ENCODE measurements around the gene IRF2.

The IRF2 gene

GRCh38 chr4:184398741-184399511, 75.4 kb downstream of the IRF2 start:
- no peak for TF ChIP-seq CTCF (IDR thresholded peaks at IDR 0.05; ENCODE audit: borderline replicate concordance, insufficient read depth, low read depth, low read length)
- H3K4me3 ChIP-seq (ENCODE audit: low read depth, low read length): no peak overlapping the region

- H3K4me3 ChIP-seq (ENCODE audit: low read depth, low read length): no peak overlapping the region
These were observed 76.7 kb downstream of the IRF2 start for GRCh38 chr4:184397516-184398163.

GRCh38 chr4:184396570-184397515, 77.5 kb downstream of the IRF2 start:
- no peak for TF ChIP-seq CTCF (IDR thresholded peaks at IDR 0.05; ENCODE audit: borderline replicate concordance, insufficient read depth, low read depth, low read length)
- no peak overlapping the region for H3K4me3 ChIP-seq (ENCODE audit: low read depth, low read length)

More at GRCh38 chr4:184397516-184398163, 76.7 kb downstream of the IRF2 start:
- no peak for TF ChIP-seq CTCF (IDR thresholded peaks at IDR 0.05; ENCODE audit: borderline replicate concordance, insufficient read depth, low read depth, low read length)

- TF ChIP-seq CTCF (IDR thresholded peaks at IDR 0.05; ENCODE audit: borderline replicate concordance, insufficient read depth, low read depth, low read length): no peak
- peak overlapping the region; percentile 45 for H3K4me3 ChIP-seq (ENCODE audit: low read depth, low read length)
These were observed 78.4 kb downstream of the IRF2 start for GRCh38 chr4:184395971-184396391.

- peak overlapping the region; percentile 45 for H3K4me3 ChIP-seq (ENCODE audit: low read depth, low read length)
- no peak for TF ChIP-seq CTCF (IDR thresholded peaks at IDR 0.05; ENCODE audit: borderline replicate concordance, insufficient read depth, low read depth, low read length)
These were observed 78.9 kb downstream of the IRF2 start for GRCh38 chr4:184395451-184395917.

GRCh38 chr4:184392748-184393559, 81.4 kb downstream of the IRF2 start:
- TF ChIP-seq CTCF (IDR thresholded peaks at IDR 0.05; ENCODE audit: borderline replicate concordance, insufficient read depth, low read depth, low read length): no peak
- H3K4me3 ChIP-seq (ENCODE audit: low read depth, low read length): no peak overlapping the region
